IMR-90 (cell line): ENCODE measurements around the gene CCDC87.

Experiments used
- BHLHE40 ChIP-seq: fragments of 150-350 bp; IDR thresholded peaks from 2 replicates; pipeline ENCODE4 v1.6.1; 2016; ENCODE audit warnings: mild to moderate bottlenecking, low read depth, low read length
- FOS ChIP-seq: fragments of 150-350 bp; IDR thresholded peaks from 2 replicates; pipeline ENCODE4 v1.6.1; 2016; ENCODE audit warnings: low read depth, low read length
- MAFK ChIP-seq: IDR thresholded peaks from 2 replicates; pipeline ENCODE4 v1.6.1; 2012; ENCODE audit warnings: low read depth, low read length, improper control_type of control experiment
- MAZ ChIP-seq: IDR thresholded peaks from 2 replicates; pipeline ENCODE4 v1.6.1; 2012; ENCODE audit warnings: low read depth, mild to moderate bottlenecking, low read length, improper control_type of control experiment, moderate library complexity, borderline replicate concordance
- MXI1 ChIP-seq: IDR thresholded peaks from 2 replicates; pipeline ENCODE4 v1.6.1; 2012; ENCODE audit warnings: low read depth, mild to moderate bottlenecking, low read length, moderate library complexity, borderline replicate concordance
- NFE2L2 ChIP-seq: fragments of 150-350 bp; IDR thresholded peaks from 2 replicates; pipeline ENCODE4 v1.6.1; 2016; ENCODE audit warnings: low read depth, mild to moderate bottlenecking, low read length
- POLR2A ChIP-seq: IDR thresholded peaks from 2 replicates; pipeline ENCODE4 v1.6.1; 2012; ENCODE audit warnings: mild to moderate bottlenecking, low read depth, low read length
- RFX5 ChIP-seq: IDR thresholded peaks from 2 replicates; pipeline ENCODE4 v1.8.0; 2012; ENCODE audit warnings: low read depth, mild to moderate bottlenecking, low read length, moderate library complexity
- USF2 ChIP-seq: fragments of 150-350 bp; IDR thresholded peaks from 2 replicates; pipeline ENCODE4 v1.6.1; 2017; ENCODE audit warnings: mild to moderate bottlenecking, antibody characterized with exemption, low read length, low read depth
- TF ChIP-seq, protein P1 (sequence below): conservative IDR thresholded peaks from 2 replicates; pipeline ENCODE4 v1.5.1; 2012; ENCODE audit warnings: mild to moderate bottlenecking, low read depth, low read length, improper control_type of control experiment

GRCh38 chr11:66636411-66636810 lies 43.5 kb upstream of the CCDC87 start:
- TF ChIP-seq FOS (no peak), POLR2A (no peak), MAZ (no peak), NFE2L2 (no peak), MAFK (no peak), BHLHE40 (no peak), RFX5 (no peak), MXI1 (no peak), USF2 (no peak)
- TF ChIP-seq, protein P1, sequence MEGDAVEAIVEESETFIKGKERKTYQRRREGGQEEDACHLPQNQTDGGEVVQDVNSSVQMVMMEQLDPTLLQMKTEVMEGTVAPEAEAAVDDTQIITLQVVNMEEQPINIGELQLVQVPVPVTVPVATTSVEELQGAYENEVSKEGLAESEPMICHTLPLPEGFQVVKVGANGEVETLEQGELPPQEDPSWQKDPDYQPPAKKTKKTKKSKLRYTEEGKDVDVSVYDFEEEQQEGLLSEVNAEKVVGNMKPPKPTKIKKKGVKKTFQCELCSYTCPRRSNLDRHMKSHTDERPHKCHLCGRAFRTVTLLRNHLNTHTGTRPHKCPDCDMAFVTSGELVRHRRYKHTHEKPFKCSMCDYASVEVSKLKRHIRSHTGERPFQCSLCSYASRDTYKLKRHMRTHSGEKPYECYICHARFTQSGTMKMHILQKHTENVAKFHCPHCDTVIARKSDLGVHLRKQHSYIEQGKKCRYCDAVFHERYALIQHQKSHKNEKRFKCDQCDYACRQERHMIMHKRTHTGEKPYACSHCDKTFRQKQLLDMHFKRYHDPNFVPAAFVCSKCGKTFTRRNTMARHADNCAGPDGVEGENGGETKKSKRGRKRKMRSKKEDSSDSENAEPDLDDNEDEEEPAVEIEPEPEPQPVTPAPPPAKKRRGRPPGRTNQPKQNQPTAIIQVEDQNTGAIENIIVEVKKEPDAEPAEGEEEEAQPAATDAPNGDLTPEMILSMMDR = no peak
